GM23338 (cell line): ENCODE data around the gene RNGTT. TPM values are rescaled to one million over a fixed set of nuclear protein-coding genes. Genes with fewer than 3 reads are reported as not detected.

ENCODE experiments used
- ATAC-seq: fragments of 200-7000 bp; cut with Tn5 transposase; 3 replicates; pipeline ENCODE4 v1.9.1; 2020
- DNase-seq: peaks from one replicate; pipeline ENCODE4 v3.0.0-alpha.2; 2015; ENCODE audit warnings: low spot score
- H2AFZ ChIP-seq: fragments of 200-600 bp; sonication (generic); 2 replicates; pipeline ENCODE4 v1.8.0; 2016; ENCODE audit warnings: antibody characterized with exemption, mild to moderate bottlenecking, moderate library complexity
- H3F3A ChIP-seq: fragments of 200-600 bp; sonication (generic); replicated peaks from 2 replicates; pipeline ENCODE4 v1.8.0; 2017; ENCODE audit warnings: antibody characterized with exemption, mixed run types, low read depth
- H3K27ac ChIP-seq: fragments of 200-600 bp; sonication (generic); 2 replicates; pipeline ENCODE4 v1.6.1; 2016; ENCODE audit warnings: low read depth
- H3K27me3 ChIP-seq: fragments of 200-600 bp; sonication (generic); 2 replicates; pipeline ENCODE4 v1.8.0; 2016; ENCODE audit warnings: mild to moderate bottlenecking, mixed run types, moderate library complexity; ENCODE audit not compliant: insufficient read depth
- H3K36me3 ChIP-seq: fragments of 200-600 bp; sonication (generic); 2 replicates; pipeline ENCODE4 v1.8.0; 2016; ENCODE audit warnings: mild to moderate bottlenecking; ENCODE audit not compliant: insufficient read depth
- H3K4me1 ChIP-seq: fragments of 200-600 bp; sonication (generic); 2 replicates; pipeline ENCODE4 v1.8.0; 2016; ENCODE audit warnings: mild to moderate bottlenecking, moderate library complexity; ENCODE audit not compliant: insufficient read depth
- H3K4me2 ChIP-seq: fragments of 200-600 bp; sonication (generic); 2 replicates; pipeline ENCODE4 v1.7.1; 2017; ENCODE audit warnings: mixed run types
- H3K4me3 ChIP-seq: fragments of 200-600 bp; sonication (generic); 2 replicates; pipeline ENCODE4 v1.6.1; 2016; ENCODE audit warnings: mixed run types
- H3K79me2 ChIP-seq: fragments of 200-600 bp; sonication (generic); replicated peaks from 2 replicates; pipeline ENCODE4 v1.8.0; 2017; ENCODE audit warnings: mild to moderate bottlenecking; ENCODE audit not compliant: insufficient read depth
- H3K9me2 ChIP-seq: fragments of 200-600 bp; sonication (generic); 2 replicates; pipeline ENCODE4 v1.8.0; 2017; ENCODE audit not compliant: insufficient read depth
- H4K20me1 ChIP-seq: fragments of 200-600 bp; sonication (generic); replicated peaks from 2 replicates; pipeline ENCODE4 v1.8.0; 2017; ENCODE audit warnings: mild to moderate bottlenecking; ENCODE audit not compliant: insufficient read depth
- H3K27ac Mint-ChIP-seq: 2 replicates; pipeline ENCODE4 v1.8.0; 2020; ENCODE audit warnings: inconsistent platforms, mild to moderate bottlenecking, moderate library complexity, mixed read lengths
- H3K27me3 Mint-ChIP-seq: 3 replicates; pipeline ENCODE4 v1.8.0; 2022; ENCODE audit warnings: low read depth, mild to moderate bottlenecking, moderate library complexity, mixed read lengths, inconsistent platforms; ENCODE audit not compliant: insufficient read depth, poor library complexity
- H3K36me3 Mint-ChIP-seq: 3 replicates; pipeline ENCODE4 v1.8.0; 2021; ENCODE audit warnings: low read depth, mild to moderate bottlenecking, inconsistent platforms, moderate library complexity, mixed read lengths
- H3K4me1 Mint-ChIP-seq: 3 replicates; pipeline ENCODE4 v1.8.0; 2020; ENCODE audit warnings: mild to moderate bottlenecking, inconsistent platforms, mixed read lengths
- H3K4me3 Mint-ChIP-seq: 3 replicates; pipeline ENCODE4 v1.8.0; 2021; ENCODE audit warnings: moderate library complexity, mild to moderate bottlenecking, inconsistent platforms, mixed read lengths
- H3K9me3 Mint-ChIP-seq: 3 replicates; pipeline ENCODE4 v1.8.0; 2020; ENCODE audit warnings: moderate library complexity, mild to moderate bottlenecking, inconsistent platforms, mixed read lengths
- CREB1 ChIP-seq: fragments of 250-450 bp; sonication (Bioruptor Pico); IDR thresholded peaks from 2 replicates; pipeline ENCODE4 v1.5.0; 2020; ENCODE audit warnings: low read depth, mild to moderate bottlenecking, moderate library complexity
- EZH2 ChIP-seq: fragments of 200-600 bp; sonication (generic); IDR thresholded peaks from one replicate; pipeline ENCODE4 v1.8.0; 2017; ENCODE audit warnings: antibody characterized with exemption, mild to moderate bottlenecking, low read depth; ENCODE audit not compliant: unreplicated experiment
- EZH2phosphoT487 ChIP-seq: fragments of 200-600 bp; sonication (generic); IDR thresholded peaks from one replicate; pipeline ENCODE4 v1.8.1; 2018; ENCODE audit warnings: antibody characterized with exemption; ENCODE audit not compliant: unreplicated experiment
- JUNB ChIP-seq: IDR thresholded peaks from one replicate; pipeline ENCODE4 v1.6.1; 2016; ENCODE audit warnings: antibody characterized with exemption; ENCODE audit not compliant: unreplicated experiment
- NANOG ChIP-seq: IDR thresholded peaks from 2 replicates; pipeline ENCODE4 v1.6.1; 2016; ENCODE audit warnings: antibody characterized with exemption, borderline replicate concordance
- POLR2AphosphoS5 ChIP-seq: IDR thresholded peaks from 2 replicates; pipeline ENCODE4 v1.6.1; 2016; ENCODE audit warnings: antibody characterized with exemption, low read depth
- STAT1 ChIP-seq: IDR thresholded peaks from one replicate; pipeline ENCODE4 v1.6.1; 2016; ENCODE audit warnings: antibody characterized with exemption; ENCODE audit not compliant: unreplicated experiment
- ZNF114 ChIP-seq: fragments of 250-450 bp; sonication (Bioruptor Pico); IDR thresholded peaks from 2 replicates; pipeline ENCODE4 v1.5.0; 2020; ENCODE audit warnings: mild to moderate bottlenecking, moderate library complexity
- ZNF331 ChIP-seq: fragments of 250-450 bp; sonication (Bioruptor Pico); IDR thresholded peaks from 2 replicates; pipeline ENCODE4 v1.5.0; 2020; ENCODE audit warnings: low read depth, mild to moderate bottlenecking, moderate library complexity
- polyA plus RNA-seq: library from polyadenylated mRNA; unstranded; fragments of >200 nt; fragmentation: Nextera tagmentation; extraction: Ambion mirVana; gene quantifications from 2 replicates; pipeline ENCODE4 v1.2.1, GENCODE V29; 2016
- total RNA-seq: library from RNA; depleted of rRNA; stranded (reverse); fragments of >200 nt; shearing (Covaris generic); gene quantifications from 2 replicates; pipeline ENCODE4 v1.2.3, GENCODE V29; 2014
- TF ChIP-seq, protein P1 (sequence below): fragments of 250-450 bp; sonication (Bioruptor Pico); IDR thresholded peaks from 2 replicates; pipeline ENCODE4 v1.5.0; 2020; ENCODE audit warnings: mild to moderate bottlenecking, moderate library complexity
- TF ChIP-seq, protein P2 (sequence below): IDR thresholded peaks from 2 replicates; pipeline ENCODE4 v1.6.1; 2016; ENCODE audit warnings: antibody characterized with exemption
- TF ChIP-seq, protein P3 (sequence below): IDR thresholded peaks from one replicate; pipeline ENCODE4 v1.6.1; 2018; ENCODE audit warnings: antibody characterized with exemption; ENCODE audit not compliant: unreplicated experiment
- TF ChIP-seq, protein P4 (sequence below), 2 experiments: fragments of 200-600 bp in 1 of 2; sonication (generic) in 1 of 2; conservative IDR thresholded peaks; 2 replicates each; pipeline versions ENCODE4 v1.5.1 to v1.6.1; 2016 to 2017; ENCODE audit warnings: antibody characterized with exemption in 2 of 2, low read depth in 2 of 2, mild to moderate bottlenecking in 2 of 2, moderate library complexity in 1 of 2

RNGTT gene
- total and polyA plus RNA-seq, 2 experiments from 2014 or later: 11.2 to 29.2 TPM

DNA sequence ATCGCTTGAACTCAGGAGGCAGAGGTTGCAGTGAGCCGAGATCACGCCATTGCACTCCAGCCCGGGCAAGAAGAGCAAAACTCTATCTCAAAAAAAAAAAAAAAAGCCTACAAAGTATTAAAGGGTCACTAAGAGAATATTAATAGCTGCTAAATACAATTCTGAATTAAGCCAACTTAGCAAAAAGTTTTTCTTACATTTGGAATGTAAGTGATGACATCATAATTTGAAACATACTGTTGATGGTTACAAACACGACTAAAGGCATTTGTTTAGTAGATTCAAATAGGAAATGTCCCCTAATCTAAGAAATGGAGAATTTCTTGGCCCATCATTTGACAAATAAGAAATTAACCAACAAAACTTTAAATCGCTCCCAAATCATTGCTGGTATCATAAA is 282.8 kb downstream of the RNGTT start (continued):
- TF ChIP-seq JUNB: no peak
- TF ChIP-seq POLR2AphosphoS5: no peak
- TF ChIP-seq EZH2: no peak

DNA sequence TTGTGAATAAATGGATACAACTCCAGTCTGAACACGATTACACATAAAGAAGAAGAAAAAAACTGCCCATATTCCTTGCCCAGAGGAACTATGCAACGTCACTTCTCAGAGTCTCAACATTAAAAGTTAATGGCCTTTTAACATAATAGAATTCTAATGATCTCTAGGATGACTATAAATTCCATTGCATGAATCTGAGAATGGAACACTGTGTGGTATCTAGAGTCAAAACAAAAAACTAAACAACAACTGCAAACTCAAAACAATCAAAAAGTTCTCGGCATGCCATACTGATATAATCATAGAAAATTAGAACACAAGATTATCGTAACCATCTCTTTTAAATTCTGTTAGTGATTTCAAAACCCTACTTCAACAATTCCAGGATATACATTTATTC is 283.6 kb downstream of the RNGTT start:
- H3K4me3 Mint-ChIP-seq: no peak overlapping the region
- no peaks in the 10 kb centered on the region for H3K36me3 Mint-ChIP-seq
- no peaks in the 10 kb centered on the region for H3K9me2 ChIP-seq
- TF ChIP-seq, protein P1, sequence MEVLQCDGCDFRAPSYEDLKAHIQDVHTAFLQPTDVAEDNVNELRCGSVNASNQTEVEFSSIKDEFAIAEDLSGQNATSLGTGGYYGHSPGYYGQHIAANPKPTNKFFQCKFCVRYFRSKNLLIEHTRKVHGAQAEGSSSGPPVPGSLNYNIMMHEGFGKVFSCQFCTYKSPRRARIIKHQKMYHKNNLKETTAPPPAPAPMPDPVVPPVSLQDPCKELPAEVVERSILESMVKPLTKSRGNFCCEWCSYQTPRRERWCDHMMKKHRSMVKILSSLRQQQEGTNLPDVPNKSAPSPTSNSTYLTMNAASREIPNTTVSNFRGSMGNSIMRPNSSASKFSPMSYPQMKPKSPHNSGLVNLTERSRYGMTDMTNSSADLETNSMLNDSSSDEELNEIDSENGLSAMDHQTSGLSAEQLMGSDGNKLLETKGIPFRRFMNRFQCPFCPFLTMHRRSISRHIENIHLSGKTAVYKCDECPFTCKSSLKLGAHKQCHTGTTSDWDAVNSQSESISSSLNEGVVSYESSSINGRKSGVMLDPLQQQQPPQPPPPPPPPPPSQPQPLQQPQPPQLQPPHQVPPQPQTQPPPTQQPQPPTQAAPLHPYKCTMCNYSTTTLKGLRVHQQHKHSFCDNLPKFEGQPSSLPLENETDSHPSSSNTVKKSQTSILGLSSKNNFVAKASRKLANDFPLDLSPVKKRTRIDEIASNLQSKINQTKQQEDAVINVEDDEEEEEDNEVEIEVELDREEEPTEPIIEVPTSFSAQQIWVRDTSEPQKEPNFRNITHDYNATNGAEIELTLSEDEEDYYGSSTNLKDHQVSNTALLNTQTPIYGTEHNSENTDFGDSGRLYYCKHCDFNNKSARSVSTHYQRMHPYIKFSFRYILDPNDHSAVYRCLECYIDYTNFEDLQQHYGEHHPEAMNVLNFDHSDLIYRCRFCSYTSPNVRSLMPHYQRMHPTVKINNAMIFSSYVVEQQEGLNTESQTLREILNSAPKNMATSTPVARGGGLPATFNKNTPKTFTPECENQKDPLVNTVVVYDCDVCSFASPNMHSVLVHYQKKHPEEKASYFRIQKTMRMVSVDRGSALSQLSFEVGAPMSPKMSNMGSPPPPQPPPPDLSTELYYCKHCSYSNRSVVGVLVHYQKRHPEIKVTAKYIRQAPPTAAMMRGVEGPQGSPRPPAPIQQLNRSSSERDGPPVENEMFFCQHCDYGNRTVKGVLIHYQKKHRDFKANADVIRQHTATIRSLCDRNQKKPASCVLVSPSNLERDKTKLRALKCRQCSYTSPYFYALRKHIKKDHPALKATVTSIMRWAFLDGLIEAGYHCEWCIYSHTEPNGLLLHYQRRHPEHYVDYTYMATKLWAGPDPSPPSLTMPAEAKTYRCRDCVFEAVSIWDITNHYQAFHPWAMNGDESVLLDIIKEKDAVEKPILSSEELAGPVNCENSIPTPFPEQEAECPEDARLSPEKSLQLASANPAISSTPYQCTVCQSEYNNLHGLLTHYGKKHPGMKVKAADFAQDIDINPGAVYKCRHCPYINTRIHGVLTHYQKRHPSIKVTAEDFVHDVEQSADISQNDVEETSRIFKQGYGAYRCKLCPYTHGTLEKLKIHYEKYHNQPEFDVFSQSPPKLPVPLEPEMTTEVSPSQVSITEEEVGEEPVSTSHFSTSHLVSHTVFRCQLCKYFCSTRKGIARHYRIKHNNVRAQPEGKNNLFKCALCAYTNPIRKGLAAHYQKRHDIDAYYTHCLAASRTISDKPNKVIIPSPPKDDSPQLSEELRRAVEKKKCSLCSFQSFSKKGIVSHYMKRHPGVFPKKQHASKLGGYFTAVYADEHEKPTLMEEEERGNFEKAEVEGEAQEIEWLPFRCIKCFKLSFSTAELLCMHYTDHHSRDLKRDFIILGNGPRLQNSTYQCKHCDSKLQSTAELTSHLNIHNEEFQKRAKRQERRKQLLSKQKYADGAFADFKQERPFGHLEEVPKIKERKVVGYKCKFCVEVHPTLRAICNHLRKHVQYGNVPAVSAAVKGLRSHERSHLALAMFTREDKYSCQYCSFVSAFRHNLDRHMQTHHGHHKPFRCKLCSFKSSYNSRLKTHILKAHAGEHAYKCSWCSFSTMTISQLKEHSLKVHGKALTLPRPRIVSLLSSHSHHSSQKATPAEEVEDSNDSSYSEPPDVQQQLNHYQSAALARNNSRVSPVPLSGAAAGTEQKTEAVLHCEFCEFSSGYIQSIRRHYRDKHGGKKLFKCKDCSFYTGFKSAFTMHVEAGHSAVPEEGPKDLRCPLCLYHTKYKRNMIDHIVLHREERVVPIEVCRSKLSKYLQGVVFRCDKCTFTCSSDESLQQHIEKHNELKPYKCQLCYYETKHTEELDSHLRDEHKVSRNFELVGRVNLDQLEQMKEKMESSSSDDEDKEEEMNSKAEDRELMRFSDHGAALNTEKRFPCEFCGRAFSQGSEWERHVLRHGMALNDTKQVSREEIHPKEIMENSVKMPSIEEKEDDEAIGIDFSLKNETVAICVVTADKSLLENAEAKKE (CRISPR knock-in tag): no peak
- TF ChIP-seq NANOG: no peak
- TF ChIP-seq ZNF114 (CRISPR knock-in tag): no peak
- no peak for TF ChIP-seq EZH2phosphoT487
- TF ChIP-seq JUNB: no peak
- no peak for TF ChIP-seq STAT1
- TF ChIP-seq CREB1 (CRISPR knock-in tag): no peak
- no peak for TF ChIP-seq ZNF331 (CRISPR knock-in tag)
- TF ChIP-seq, protein P2, sequence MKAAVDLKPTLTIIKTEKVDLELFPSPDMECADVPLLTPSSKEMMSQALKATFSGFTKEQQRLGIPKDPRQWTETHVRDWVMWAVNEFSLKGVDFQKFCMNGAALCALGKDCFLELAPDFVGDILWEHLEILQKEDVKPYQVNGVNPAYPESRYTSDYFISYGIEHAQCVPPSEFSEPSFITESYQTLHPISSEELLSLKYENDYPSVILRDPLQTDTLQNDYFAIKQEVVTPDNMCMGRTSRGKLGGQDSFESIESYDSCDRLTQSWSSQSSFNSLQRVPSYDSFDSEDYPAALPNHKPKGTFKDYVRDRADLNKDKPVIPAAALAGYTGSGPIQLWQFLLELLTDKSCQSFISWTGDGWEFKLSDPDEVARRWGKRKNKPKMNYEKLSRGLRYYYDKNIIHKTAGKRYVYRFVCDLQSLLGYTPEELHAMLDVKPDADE: no peak
- TF ChIP-seq EZH2: no peak
- no peak for TF ChIP-seq POLR2AphosphoS5
- TF ChIP-seq, protein P3, sequence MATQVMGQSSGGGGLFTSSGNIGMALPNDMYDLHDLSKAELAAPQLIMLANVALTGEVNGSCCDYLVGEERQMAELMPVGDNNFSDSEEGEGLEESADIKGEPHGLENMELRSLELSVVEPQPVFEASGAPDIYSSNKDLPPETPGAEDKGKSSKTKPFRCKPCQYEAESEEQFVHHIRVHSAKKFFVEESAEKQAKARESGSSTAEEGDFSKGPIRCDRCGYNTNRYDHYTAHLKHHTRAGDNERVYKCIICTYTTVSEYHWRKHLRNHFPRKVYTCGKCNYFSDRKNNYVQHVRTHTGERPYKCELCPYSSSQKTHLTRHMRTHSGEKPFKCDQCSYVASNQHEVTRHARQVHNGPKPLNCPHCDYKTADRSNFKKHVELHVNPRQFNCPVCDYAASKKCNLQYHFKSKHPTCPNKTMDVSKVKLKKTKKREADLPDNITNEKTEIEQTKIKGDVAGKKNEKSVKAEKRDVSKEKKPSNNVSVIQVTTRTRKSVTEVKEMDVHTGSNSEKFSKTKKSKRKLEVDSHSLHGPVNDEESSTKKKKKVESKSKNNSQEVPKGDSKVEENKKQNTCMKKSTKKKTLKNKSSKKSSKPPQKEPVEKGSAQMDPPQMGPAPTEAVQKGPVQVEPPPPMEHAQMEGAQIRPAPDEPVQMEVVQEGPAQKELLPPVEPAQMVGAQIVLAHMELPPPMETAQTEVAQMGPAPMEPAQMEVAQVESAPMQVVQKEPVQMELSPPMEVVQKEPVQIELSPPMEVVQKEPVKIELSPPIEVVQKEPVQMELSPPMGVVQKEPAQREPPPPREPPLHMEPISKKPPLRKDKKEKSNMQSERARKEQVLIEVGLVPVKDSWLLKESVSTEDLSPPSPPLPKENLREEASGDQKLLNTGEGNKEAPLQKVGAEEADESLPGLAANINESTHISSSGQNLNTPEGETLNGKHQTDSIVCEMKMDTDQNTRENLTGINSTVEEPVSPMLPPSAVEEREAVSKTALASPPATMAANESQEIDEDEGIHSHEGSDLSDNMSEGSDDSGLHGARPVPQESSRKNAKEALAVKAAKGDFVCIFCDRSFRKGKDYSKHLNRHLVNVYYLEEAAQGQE: no peak
- TF ChIP-seq, protein P4, sequence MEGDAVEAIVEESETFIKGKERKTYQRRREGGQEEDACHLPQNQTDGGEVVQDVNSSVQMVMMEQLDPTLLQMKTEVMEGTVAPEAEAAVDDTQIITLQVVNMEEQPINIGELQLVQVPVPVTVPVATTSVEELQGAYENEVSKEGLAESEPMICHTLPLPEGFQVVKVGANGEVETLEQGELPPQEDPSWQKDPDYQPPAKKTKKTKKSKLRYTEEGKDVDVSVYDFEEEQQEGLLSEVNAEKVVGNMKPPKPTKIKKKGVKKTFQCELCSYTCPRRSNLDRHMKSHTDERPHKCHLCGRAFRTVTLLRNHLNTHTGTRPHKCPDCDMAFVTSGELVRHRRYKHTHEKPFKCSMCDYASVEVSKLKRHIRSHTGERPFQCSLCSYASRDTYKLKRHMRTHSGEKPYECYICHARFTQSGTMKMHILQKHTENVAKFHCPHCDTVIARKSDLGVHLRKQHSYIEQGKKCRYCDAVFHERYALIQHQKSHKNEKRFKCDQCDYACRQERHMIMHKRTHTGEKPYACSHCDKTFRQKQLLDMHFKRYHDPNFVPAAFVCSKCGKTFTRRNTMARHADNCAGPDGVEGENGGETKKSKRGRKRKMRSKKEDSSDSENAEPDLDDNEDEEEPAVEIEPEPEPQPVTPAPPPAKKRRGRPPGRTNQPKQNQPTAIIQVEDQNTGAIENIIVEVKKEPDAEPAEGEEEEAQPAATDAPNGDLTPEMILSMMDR (conservative IDR thresholded peaks at IDR 0.05; ENCODE audit: low read depth in 2 of 2): no peak
- H3K27ac ChIP-seq: no peak overlapping the region
- H3F3A ChIP-seq: no peaks in the 10 kb centered on the region
- peaks cover 2% of the 10 kb centered on the region for H3K27me3 Mint-ChIP-seq
- DNase-seq: no peak
- H2AFZ ChIP-seq: no peak overlapping the region
- no peak for ATAC-seq
- H4K20me1 ChIP-seq: 0 out of 2 replicates have a peak, but pooled peaks cover 4% of the 10 kb centered on the region
- no peaks in the 10 kb centered on the region for H3K9me3 Mint-ChIP-seq
- H3K27me3 ChIP-seq: no peaks in the 10 kb centered on the region
- H3K79me2 ChIP-seq: no peaks in the 10 kb centered on the region
- H3K4me3 ChIP-seq: no peak overlapping the region
- peaks cover 14% of the 10 kb centered on the region for H3K4me1 ChIP-seq
- no peaks in the 10 kb centered on the region for H3K36me3 ChIP-seq
- H3K27ac Mint-ChIP-seq: no peak overlapping the region
- H3K4me1 Mint-ChIP-seq: peaks cover 14% of the 10 kb centered on the region
- no peak overlapping the region for H3K4me2 ChIP-seq
